HepG2 (cell line): ENCODE results near the gene IKZF5. TPM values are rescaled to one million over a fixed set of nuclear protein-coding genes. Genes with fewer than 3 reads are reported as not detected.
A peak's percentile ranks its signal among the peaks of the same experiment; 100 is the strongest.

Experiments
- ARHGAP35 ChIP-seq: sonication (generic); formaldehyde crosslinking; IDR thresholded peaks from 2 replicates; pipeline ENCODE4 v1.9.0; 2022; ENCODE audit warnings: mild to moderate bottlenecking, inconsistent platforms, moderate library complexity, missing genetic modification reagents, borderline replicate concordance
- BCL6 ChIP-seq: IDR thresholded peaks from 2 replicates; pipeline ENCODE4 v1.6.1; 2016; ENCODE audit warnings: missing genetic modification reagents, missing compliant biosample characterization
- CAMTA2 ChIP-seq: sonication (generic); formaldehyde crosslinking; IDR thresholded peaks from 2 replicates; pipeline ENCODE4 v1.4.0; 2020; ENCODE audit warnings: mild to moderate bottlenecking, missing genetic modification reagents, borderline replicate concordance
- HDAC2 ChIP-seq: sonication (generic); formaldehyde crosslinking; IDR thresholded peaks from 2 replicates; pipeline ENCODE4 v1.4.0; 2020; ENCODE audit warnings: missing genetic modification reagents
- HOXA3 ChIP-seq: sonication (generic); formaldehyde crosslinking; IDR thresholded peaks from 2 replicates; pipeline ENCODE4 v1.5.0; 2020; ENCODE audit warnings: missing genetic modification reagents
- KDM2A ChIP-seq: sonication (generic); formaldehyde crosslinking; IDR thresholded peaks from 2 replicates; pipeline ENCODE4 v1.4.0; 2020; ENCODE audit warnings: low read depth, missing genetic modification reagents, borderline replicate concordance
- KLF13 ChIP-seq: sonication (generic); formaldehyde crosslinking; IDR thresholded peaks from 2 replicates; pipeline ENCODE4 v1.4.0; 2020; ENCODE audit warnings: mild to moderate bottlenecking, missing genetic modification reagents
- LRRFIP1 ChIP-seq: sonication (generic); formaldehyde crosslinking; conservative IDR thresholded peaks from 2 replicates; pipeline ENCODE4 v1.4.0; 2020; ENCODE audit warnings: missing genetic modification reagents
- MATR3 ChIP-seq: sonication (generic); formaldehyde crosslinking; IDR thresholded peaks from 2 replicates; pipeline ENCODE4 v1.4.0; 2020; ENCODE audit warnings: missing genetic modification reagents
- MED8 ChIP-seq: sonication (generic); formaldehyde crosslinking; IDR thresholded peaks from 2 replicates; pipeline ENCODE4 v1.8.1; 2023; ENCODE audit warnings: mild to moderate bottlenecking, missing genetic modification reagents; ENCODE audit not compliant: insufficient replicate concordance
- MIER3 ChIP-seq: IDR thresholded peaks from 2 replicates; pipeline ENCODE4 v1.6.1; 2016; ENCODE audit warnings: missing compliant biosample characterization, borderline replicate concordance
- NFATC3 ChIP-seq: sonication (generic); formaldehyde crosslinking; IDR thresholded peaks from 2 replicates; pipeline ENCODE4 v1.5.1; 2020; ENCODE audit warnings: mild to moderate bottlenecking, missing genetic modification reagents
- NPAS2 ChIP-seq: sonication (generic); formaldehyde crosslinking; IDR thresholded peaks from 2 replicates; pipeline ENCODE4 v1.8.0; 2022; ENCODE audit warnings: mild to moderate bottlenecking, missing genetic modification reagents, borderline replicate concordance
- NR3C1 ChIP-seq: sonication (generic); formaldehyde crosslinking; IDR thresholded peaks from 2 replicates; pipeline ENCODE4 v1.4.0; 2020; ENCODE audit warnings: missing genetic modification reagents
- POLR2A ChIP-seq, 2 experiments: IDR thresholded peaks; 2 replicates each; pipeline ENCODE4 v1.6.1; 2011; ENCODE audit warnings: low read depth in 2 of 2, low read length in 2 of 2, mild to moderate bottlenecking in 1 of 2, moderate library complexity in 1 of 2; ENCODE audit not compliant: insufficient read depth in 1 of 2
- RBM39 ChIP-seq: fragments of 200-400 bp; formaldehyde crosslinking; IDR thresholded peaks from one replicate; pipeline ENCODE4 v1.6.1; 2018; ENCODE audit warnings: antibody characterized with exemption, mild to moderate bottlenecking, low read depth, low read length; ENCODE audit not compliant: poor library complexity, severe bottlenecking
- RELA ChIP-seq: sonication (generic); formaldehyde crosslinking; IDR thresholded peaks from 2 replicates; pipeline ENCODE4 v1.4.0; 2020; ENCODE audit warnings: missing genetic modification reagents
- SKI ChIP-seq: fragments of 450-650 bp; IDR thresholded peaks from one replicate; pipeline ENCODE4 v1.6.1; 2018; ENCODE audit warnings: mild to moderate bottlenecking; ENCODE audit not compliant: partially characterized antibody
- TCF12 ChIP-seq, 2 experiments: fragments of 450-650 bp in 1 of 2; sonication (generic) in 1 of 2; formaldehyde crosslinking in 1 of 2; IDR thresholded peaks; 2 replicates each; pipeline versions ENCODE4 v1.6.1 to v1.8.0; 2017 to 2022; ENCODE audit warnings: antibody characterized with exemption in 1 of 2, mild to moderate bottlenecking in 1 of 2, missing genetic modification reagents in 1 of 2, moderate library complexity in 1 of 2
- ZBTB14 ChIP-seq: sonication (generic); formaldehyde crosslinking; IDR thresholded peaks from 2 replicates; pipeline ENCODE4 v1.4.0; 2020; ENCODE audit warnings: missing genetic modification reagents
- ZKSCAN5 ChIP-seq: sonication (generic); formaldehyde crosslinking; IDR thresholded peaks from 2 replicates; pipeline ENCODE4 v1.5.1; 2020; ENCODE audit warnings: mild to moderate bottlenecking, missing genetic modification reagents
- ZNF484 ChIP-seq: sonication (generic); formaldehyde crosslinking; IDR thresholded peaks from 2 replicates; pipeline ENCODE4 v1.5.1; 2020; ENCODE audit warnings: mild to moderate bottlenecking, low read depth, missing genetic modification reagents, borderline replicate concordance
- ZNF510 ChIP-seq: sonication (generic); formaldehyde crosslinking; IDR thresholded peaks from 2 replicates; pipeline ENCODE4 v1.4.0; 2020; ENCODE audit warnings: low read depth, mild to moderate bottlenecking, missing genetic modification reagents
- ZNF552 ChIP-seq: sonication (generic); formaldehyde crosslinking; IDR thresholded peaks from 2 replicates; pipeline ENCODE4 v1.9.0; 2022; ENCODE audit warnings: missing genetic modification reagents, mild to moderate bottlenecking, borderline replicate concordance
- ZNF670 ChIP-seq: sonication (generic); formaldehyde crosslinking; IDR thresholded peaks from 2 replicates; pipeline ENCODE4 v1.8.0; 2022; ENCODE audit warnings: mild to moderate bottlenecking, missing genetic modification reagents, borderline replicate concordance
- ZNF782 ChIP-seq: sonication (generic); formaldehyde crosslinking; IDR thresholded peaks from 2 replicates; pipeline ENCODE4 v1.4.0; 2020; ENCODE audit warnings: missing genetic modification reagents, mild to moderate bottlenecking, borderline replicate concordance
- ZSCAN29 ChIP-seq: sonication (generic); formaldehyde crosslinking; conservative IDR thresholded peaks from 2 replicates; pipeline ENCODE4 v1.4.0; 2020; ENCODE audit warnings: mild to moderate bottlenecking, missing genetic modification reagents
- polyA plus RNA-seq, 8 experiments: library from polyadenylated mRNA; depleted of rRNA in 3 of 8; stranded (reverse) in 7 of 8; unstranded in 1 of 8; fragments of >200 nt; fragmentation: Illumina TruSeq in 4 of 8; extraction: Trizol in 4 of 8; gene quantifications; 2 replicates each; pipeline versions ENCODE4 v1.2.1 to v1.2.3, GENCODE V29; 2011 to 2016; ENCODE audit warnings: low read depth in 4 of 8, missing spikeins in 1 of 8, mixed read lengths in 1 of 8; ENCODE audit not compliant: insufficient read depth in 1 of 8
- total RNA-seq, 5 experiments: library from RNA; depleted of rRNA; stranded (reverse); fragments of >200 nt; fragmentation: Illumina TruSeq; extraction: Trizol; gene quantifications; 2 replicates each; pipeline ENCODE4 v1.2.3, GENCODE V29; 2016; ENCODE audit warnings: low read depth in 1 of 5

Gene IKZF5
- total and polyA plus RNA-seq, 2 of the 13 experiments (the other 11 are each of a cell fraction or from before 2014, with no cell fraction given): 3.7 to 12.0 TPM

GRCh38 chr10:122953902-122954730 is 54.5 kb downstream of the IKZF5 start, which contains the start of gene C10orf88 (continued):
- TF ChIP-seq POLR2A (IDR thresholded peaks at IDR 0.05; ENCODE audit: insufficient read depth in 1 of 2, low read depth in 2 of 2, low read length in 2 of 2): peak; percentile 69 to 70
- no peak for TF ChIP-seq NR3C1 (CRISPR knock-in tag)
- TF ChIP-seq ZSCAN29 (CRISPR knock-in tag): peak; percentile 95
- no peak for TF ChIP-seq SKI
- peak; percentile 95 for TF ChIP-seq ZNF510 (CRISPR knock-in tag)
- peak; percentile 90 for TF ChIP-seq HOXA3
- no peak for TF ChIP-seq TCF12 (IDR thresholded peaks at IDR 0.05)
- TF ChIP-seq TCF12 (CRISPR knock-in tag; IDR thresholded peaks at IDR 0.05): peak; percentile 78; the same call in 1 of the 2 replicates
- TF ChIP-seq CAMTA2 (CRISPR knock-in tag): 0 out of 2 replicates have a peak, but pooled peaks have one; percentile 82
- TF ChIP-seq HDAC2: peak; percentile 86
- peak; percentile 92 for TF ChIP-seq RBM39
- TF ChIP-seq ZNF484 (CRISPR knock-in tag): no peak
- no peak for TF ChIP-seq RELA (CRISPR knock-in tag)
- TF ChIP-seq ZBTB14 (CRISPR knock-in tag): no peak
- 0 out of 2 replicates have a peak, but pooled peaks have one; percentile 28 for TF ChIP-seq ZKSCAN5 (CRISPR knock-in tag)
- TF ChIP-seq ARHGAP35 (CRISPR knock-in tag): no peak; the same call in 1 of the 2 replicates
- peak; percentile 97 for TF ChIP-seq KDM2A (CRISPR knock-in tag)
- TF ChIP-seq MATR3 (CRISPR knock-in tag): no peak
- peak; percentile 87 for TF ChIP-seq MED8
- TF ChIP-seq ZNF782: peak; percentile 90; the same call in 1 of the 2 replicates
- no peak for TF ChIP-seq NPAS2 (CRISPR knock-in tag)
- TF ChIP-seq ZNF552: peak; percentile 99
- TF ChIP-seq ZNF670 (CRISPR knock-in tag): no peak; the same call in 1 of the 2 replicates
- peak; percentile 34; the same call in 1 of the 2 replicates for TF ChIP-seq KLF13 (CRISPR knock-in tag)
- TF ChIP-seq NFATC3 (CRISPR knock-in tag): peak; percentile 54; the same call in 1 of the 2 replicates
- no peak for TF ChIP-seq LRRFIP1 (CRISPR knock-in tag)
- peak; percentile 50 for TF ChIP-seq BCL6 (CRISPR knock-in tag)
- TF ChIP-seq MIER3: peak; percentile 95
